Measurements from ENCODE around the gene RBMS3. TPM values are rescaled to one million over a fixed set of nuclear protein-coding genes. Genes with fewer than 3 reads are reported as not detected.
A peak's percentile ranks its signal among the peaks of the same experiment; 100 is the strongest.
"Not testable (repeated sequence)": the region's sequence is repeated elsewhere in the genome, so short reads cannot be mapped to it uniquely, and the experiment has no call there.

The RBMS3 gene
- total RNA-seq (10 to 100 TPM; 19.7 to 36.2 TPM), polyA plus RNA-seq (ENCODE audit: insufficient read depth, low read depth, low replicate concordance) (5.6 TPM)
- long read RNA-seq, donor 1, partial matches to known transcripts, result 76 of 81 reads
- long read RNA-seq, donor 1, other reads (novel, unspliced or antisense), result 0 of 81 reads
- long read RNA-seq, donor 2, full-length matches to known transcripts, result 2 of 7 reads
- long read RNA-seq, donor 2, partial matches to known transcripts, result 5 of 7 reads
- long read RNA-seq, donor 2, other reads (novel, unspliced or antisense), result 0 of 7 reads

GRCh38 chr3:29280404-29281093 lies at the start of gene RBMS3:
TSS of gene RBMS3 (plus strand) at chr3:29281071.
- H3K9me3 ChIP-seq, result no peaks in the 10 kb centered on the region
- intact Hi-C loops (cut with DNase I; ENCODE audit: low total_unique reads), result no loop called here
- TF ChIP-seq POLR2A (IDR thresholded peaks at IDR 0.05), result peak; percentile 17
- TF ChIP-seq, protein P1, sequence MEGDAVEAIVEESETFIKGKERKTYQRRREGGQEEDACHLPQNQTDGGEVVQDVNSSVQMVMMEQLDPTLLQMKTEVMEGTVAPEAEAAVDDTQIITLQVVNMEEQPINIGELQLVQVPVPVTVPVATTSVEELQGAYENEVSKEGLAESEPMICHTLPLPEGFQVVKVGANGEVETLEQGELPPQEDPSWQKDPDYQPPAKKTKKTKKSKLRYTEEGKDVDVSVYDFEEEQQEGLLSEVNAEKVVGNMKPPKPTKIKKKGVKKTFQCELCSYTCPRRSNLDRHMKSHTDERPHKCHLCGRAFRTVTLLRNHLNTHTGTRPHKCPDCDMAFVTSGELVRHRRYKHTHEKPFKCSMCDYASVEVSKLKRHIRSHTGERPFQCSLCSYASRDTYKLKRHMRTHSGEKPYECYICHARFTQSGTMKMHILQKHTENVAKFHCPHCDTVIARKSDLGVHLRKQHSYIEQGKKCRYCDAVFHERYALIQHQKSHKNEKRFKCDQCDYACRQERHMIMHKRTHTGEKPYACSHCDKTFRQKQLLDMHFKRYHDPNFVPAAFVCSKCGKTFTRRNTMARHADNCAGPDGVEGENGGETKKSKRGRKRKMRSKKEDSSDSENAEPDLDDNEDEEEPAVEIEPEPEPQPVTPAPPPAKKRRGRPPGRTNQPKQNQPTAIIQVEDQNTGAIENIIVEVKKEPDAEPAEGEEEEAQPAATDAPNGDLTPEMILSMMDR (IDR thresholded peaks at IDR 0.05), result peak; percentile 29 to 33 (median 32)
- no peaks in the 10 kb centered on the region for H3K36me3 ChIP-seq (ENCODE audit: low read depth, missing control alignments)
- H3K27ac ChIP-seq, result peak within 1 kb of the TSS; percentile 70 to 87
- H3K4me1 ChIP-seq, result peaks cover 3% of the 10 kb centered on the region
- peak within 1 kb of the TSS; percentile 57 to 60 for H3K4me3 ChIP-seq
- peak; percentile 91 for DNase-seq
- no peaks in the 10 kb centered on the region for H3K27me3 ChIP-seq
- WGBS, 2 donors, result 0 to 2% methylated on average over 16 of the region's 16 CpGs

GRCh38 chr3:29233126-29233525 lies 47.7 kb upstream of the RBMS3 start:
- H3K27me3 ChIP-seq; H3K27ac ChIP-seq; intact Hi-C loops (cut with DNase I; ENCODE audit: low total_unique reads); H3K4me3 ChIP-seq; H3K36me3 ChIP-seq (ENCODE audit: low read depth, missing control alignments); DNase-seq; H3K9me3 ChIP-seq; H3K4me1 ChIP-seq: not testable (repeated sequence)
- WGBS, 2 donors, result 0% methylated on average over 1 of the region's 1 CpG

DNA sequence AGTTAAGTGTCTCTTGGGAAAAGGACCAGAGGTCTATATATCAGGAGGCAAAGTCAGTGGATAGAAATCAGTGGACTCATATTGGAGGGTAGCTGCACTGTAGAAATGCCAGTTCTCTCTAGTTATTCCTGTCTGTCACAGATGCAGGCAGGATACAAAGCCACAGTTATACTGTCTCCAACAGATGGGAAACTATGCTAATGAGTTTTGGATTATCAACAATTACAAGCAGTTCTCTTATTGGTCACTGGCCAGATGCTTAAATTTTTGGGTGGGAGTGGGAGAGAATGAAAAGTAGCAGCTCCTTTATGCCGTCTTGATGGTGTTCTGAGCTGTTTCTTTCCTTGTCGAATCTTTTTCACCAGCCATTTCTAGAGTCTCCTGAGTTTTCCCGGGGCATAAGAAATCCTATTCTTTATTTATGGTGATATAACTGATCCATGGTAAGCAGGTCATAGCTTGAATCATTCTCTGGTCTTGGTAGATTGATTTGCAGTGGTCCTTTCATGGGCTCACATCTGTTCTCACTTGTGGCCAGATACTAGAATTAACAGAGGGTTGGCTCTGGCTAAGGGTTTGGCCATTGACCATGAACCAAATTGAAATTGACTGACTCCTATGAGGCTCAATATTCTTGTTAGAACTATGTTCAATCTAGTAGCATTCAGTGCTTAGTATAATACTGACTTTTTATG lies 44.6 kb upstream of the RBMS3 start:
- Histone ChIP-seq H3K4me3 (no peak overlapping the region), H3K27me3 (no peaks in the 10 kb centered on the region), H3K36me3 (ENCODE audit: low read depth, missing control alignments) (no peaks in the 10 kb centered on the region), H3K4me1 (no peaks in the 10 kb centered on the region), H3K27ac (no peak overlapping the region), H3K9me3 (no peaks in the 10 kb centered on the region)
- 68 to 77% methylated on average over 3 of the region's 3 CpGs for WGBS, 2 donors
- DNase-seq, result no peak
- no peak for TF ChIP-seq POLR2A (IDR thresholded peaks at IDR 0.05)
- TF ChIP-seq, protein P1 (IDR thresholded peaks at IDR 0.05), result no peak
- intact Hi-C loops (cut with DNase I; ENCODE audit: low total_unique reads), result no loop called here

DNA sequence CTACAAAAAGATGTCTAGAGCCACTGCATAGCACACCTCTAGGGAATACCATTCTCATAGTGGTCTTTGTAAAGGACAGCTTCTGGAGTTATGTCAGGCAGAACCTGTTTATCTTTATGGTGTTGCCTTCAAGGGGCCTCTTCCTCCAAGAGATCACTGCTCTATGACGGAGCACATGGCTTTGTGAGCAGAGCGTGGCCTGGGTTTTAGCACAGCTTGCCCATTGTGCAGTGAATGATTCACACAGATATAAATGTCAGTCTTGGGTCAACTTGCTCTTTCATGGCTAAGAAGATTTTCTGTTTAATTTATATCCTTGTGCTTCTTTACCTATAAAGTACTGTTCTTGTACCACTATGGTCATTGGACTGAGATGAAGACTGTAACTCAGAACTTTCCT lies 41.5 kb upstream of the RBMS3 start:
- no peaks in the 10 kb centered on the region for H3K36me3 ChIP-seq (ENCODE audit: low read depth, missing control alignments)

GRCh38 chr3:29240248-29240647 lies 40.6 kb upstream of the RBMS3 start:
- H3K9me3 ChIP-seq, result no peaks in the 10 kb centered on the region
- intact Hi-C loops (cut with DNase I; ENCODE audit: low total_unique reads), result no loop called here

More for the DNA sequence above, 41.5 kb upstream of the RBMS3 start:
- Histone ChIP-seq H3K4me1 (no peaks in the 10 kb centered on the region), H3K4me3 (no peak overlapping the region), H3K27me3 (no peaks in the 10 kb centered on the region), H3K9me3 (no peaks in the 10 kb centered on the region), H3K27ac (no peak overlapping the region)
- TF ChIP-seq, protein P1 (IDR thresholded peaks at IDR 0.05), result no peak
- TF ChIP-seq POLR2A (IDR thresholded peaks at IDR 0.05), result no peak
- WGBS, 2 donors, result 92 to 100% methylated on average over 2 of the region's 2 CpGs
- intact Hi-C loops (cut with DNase I; ENCODE audit: low total_unique reads), result no loop called here
- DNase-seq, result no peak

More at GRCh38 chr3:29240248-29240647, 40.6 kb upstream of the RBMS3 start:
- Histone ChIP-seq H3K4me1 (no peaks in the 10 kb centered on the region), H3K36me3 (ENCODE audit: low read depth, missing control alignments) (no peaks in the 10 kb centered on the region), H3K27ac (no peak overlapping the region), H3K4me3 (no peak overlapping the region), H3K27me3 (no peaks in the 10 kb centered on the region)
- DNase-seq, result no peak
- TF ChIP-seq, protein P1 (IDR thresholded peaks at IDR 0.05), result no peak
